Thymus (tissue), 11 donors: ENCODE measurements around the gene FGF12. TPM values are rescaled to one million over a fixed set of nuclear protein-coding genes. Genes with fewer than 3 reads are reported as not detected.

Experiments
- DNase-seq, 9 donors: peaks; one replicate each; pipeline ENCODE4 v3.0.0-alpha.2; 2013; ENCODE audit warnings: low spot score in 9 of 9, low read depth in 6 of 9, missing footprints in 1 of 9
- H3K27ac ChIP-seq, 2 donors: one replicate each; pipeline ENCODE4 v1.5.1; 2013; ENCODE audit warnings: control low read depth in 1 of 2, low read depth in 1 of 2, low read length in 1 of 2, mild to moderate bottlenecking in 1 of 2, moderate library complexity in 1 of 2
- H3K27me3 ChIP-seq, 2 donors: one replicate each; pipeline ENCODE4 v1.5.1; 2013; ENCODE audit warnings: low read length in 1 of 2; ENCODE audit not compliant: control insufficient read depth in 2 of 2, insufficient read depth in 1 of 2
- H3K36me3 ChIP-seq, 2 donors: one replicate each; pipeline ENCODE4 v1.5.1; 2013; ENCODE audit warnings: low read length in 1 of 2, mild to moderate bottlenecking in 1 of 2, moderate library complexity in 1 of 2; ENCODE audit not compliant: control insufficient read depth in 2 of 2, insufficient read depth in 2 of 2
- H3K4me1 ChIP-seq, 2 donors: one replicate each; pipeline ENCODE4 v1.5.1; 2013; ENCODE audit warnings: low read length in 2 of 2; ENCODE audit not compliant: control insufficient read depth in 2 of 2, insufficient read depth in 2 of 2
- H3K4me3 ChIP-seq, 2 donors: one replicate each; pipeline ENCODE4 v1.5.1; 2013; ENCODE audit warnings: low read length in 2 of 2, control low read depth in 1 of 2, mild to moderate bottlenecking in 1 of 2
- H3K9me3 ChIP-seq, 2 donors: one replicate each; pipeline ENCODE4 v1.5.1; 2013; ENCODE audit warnings: low read length in 1 of 2, mild to moderate bottlenecking in 1 of 2; ENCODE audit not compliant: control insufficient read depth in 2 of 2, insufficient read depth in 1 of 2
- WGBS: extraction: QIAGEN DNeasy Blood & Tissue Kit; methylation state at CpG from one replicate; pipeline ENCODE4 v1.1.7; 2013; 5-methylcytosine and 5-hydroxymethylcytosine counted together
- polyA plus RNA-seq: library from polyadenylated mRNA; stranded (reverse); fragments of 200-250 nt; gene quantifications from one replicate; pipeline ENCODE4 v1.2.3, GENCODE V29; 2013
- total RNA-seq: library from RNA; stranded (reverse); fragments of 120-200 nt; gene quantifications from one replicate; pipeline ENCODE4 v1.2.4, GENCODE V29; 2013
- donor health status: healthy.

FGF12 gene
- total and polyA plus RNA-seq, 2 donors = 0.19 to 1.1 TPM

GRCh38 chr3:192212335-192212734, 515.0 kb downstream of the FGF12 start:
- Histone ChIP-seq H3K9me3 (no peaks in the 10 kb centered on the region), H3K36me3 (no peaks in the 10 kb centered on the region), H3K27me3 (no peaks in the 10 kb centered on the region), H3K4me1 (no peaks in the 10 kb centered on the region), H3K4me3 (no peak overlapping the region), H3K27ac (no peak overlapping the region)
- WGBS = 91% methylated on average over 2 of the region's 2 CpGs
- DNase-seq = no peak

DNA sequence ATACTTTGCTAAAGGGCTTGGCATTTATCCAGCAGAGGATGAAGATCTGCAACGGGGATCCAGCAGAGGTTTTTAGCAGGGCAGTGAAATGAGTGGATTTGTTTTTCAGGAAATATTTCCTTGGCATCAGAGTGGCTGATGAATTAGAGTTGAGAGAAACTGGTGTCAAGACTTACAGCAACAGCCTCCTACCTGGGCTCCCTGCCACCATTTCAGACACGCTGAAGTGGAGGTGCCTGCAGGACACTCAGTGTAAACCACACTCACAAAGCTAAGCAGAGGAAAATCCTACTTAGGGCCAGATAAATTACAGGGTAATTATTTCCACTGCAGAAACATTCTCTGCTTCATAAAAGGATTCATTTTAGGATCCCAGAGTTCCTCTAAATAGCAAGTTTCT, 519.7 kb downstream of the FGF12 start:
- Histone ChIP-seq H3K36me3 (no peaks in the 10 kb centered on the region), H3K27ac (no peak overlapping the region), H3K4me1 (no peaks in the 10 kb centered on the region), H3K9me3 (no peaks in the 10 kb centered on the region), H3K4me3 (no peak overlapping the region), H3K27me3 (no peaks in the 10 kb centered on the region)
- 91% methylated on average over 2 of the region's 2 CpGs for WGBS
- DNase-seq = peak in 1 of 9 donors; percentile 4

DNA sequence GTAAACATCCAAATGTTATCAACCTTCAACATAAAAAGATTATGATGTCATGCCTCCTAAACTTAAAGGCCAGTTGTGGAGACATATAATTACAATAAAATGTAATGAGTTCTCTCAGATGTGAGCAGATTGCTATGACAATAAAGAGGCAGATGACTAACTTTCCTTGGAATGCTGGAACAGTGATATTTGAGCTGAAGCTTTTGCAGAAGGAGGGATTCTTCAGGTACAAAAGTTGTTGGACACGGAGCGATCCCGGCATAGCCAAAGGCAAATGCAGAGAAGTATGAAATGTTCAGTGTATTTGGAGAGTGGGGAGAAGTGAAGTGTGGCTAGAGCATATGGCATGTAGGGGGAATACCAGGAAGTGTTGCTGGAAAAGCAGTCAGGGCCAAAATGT, 520.1 kb downstream of the FGF12 start:
- Histone ChIP-seq H3K9me3 (no peaks in the 10 kb centered on the region), H3K4me1 (no peaks in the 10 kb centered on the region), H3K27me3 (no peaks in the 10 kb centered on the region), H3K27ac (no peak overlapping the region), H3K4me3 (no peak overlapping the region), H3K36me3 (no peaks in the 10 kb centered on the region)
- WGBS = 95% methylated on average over 3 of the region's 3 CpGs
- DNase-seq = peak in 1 of 9 donors; percentile 1

GRCh38 chr3:192194085-192194484, 533.3 kb downstream of the FGF12 start:
- Histone ChIP-seq H3K4me3 (no peak overlapping the region), H3K36me3 (no peaks in the 10 kb centered on the region), H3K27ac (no peak overlapping the region), H3K9me3 (no peaks in the 10 kb centered on the region), H3K4me1 (no peaks in the 10 kb centered on the region), H3K27me3 (no peaks in the 10 kb centered on the region)
- DNase-seq = no peak

DNA sequence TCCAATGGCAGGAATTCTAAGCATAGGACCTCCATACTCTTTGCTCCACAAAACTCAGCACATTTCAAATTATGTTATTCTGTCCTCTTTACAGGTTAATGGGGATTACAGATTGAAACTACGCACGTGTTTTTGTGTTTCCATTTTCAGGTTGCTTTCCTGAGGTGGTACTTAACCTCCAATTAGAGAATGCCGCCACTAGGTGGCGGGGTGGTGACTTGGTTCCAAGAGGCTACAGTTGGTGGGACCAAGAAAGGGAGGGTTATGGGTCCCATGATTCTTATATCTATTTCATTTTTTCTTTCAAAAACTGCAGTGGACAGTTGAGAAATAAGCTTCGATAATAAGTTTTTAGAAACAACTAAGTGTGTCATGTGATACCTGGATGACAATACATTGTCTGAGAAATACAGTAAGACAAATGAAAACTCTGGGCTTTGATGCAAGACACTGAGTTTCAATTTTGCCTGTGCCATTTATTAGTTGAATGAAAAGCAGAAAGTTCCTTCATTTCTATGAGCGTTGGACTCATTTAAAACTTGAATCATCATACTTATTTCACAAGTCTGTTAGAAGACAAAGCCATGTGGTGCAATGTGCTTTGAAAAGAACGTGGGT, 539.0 kb downstream of the FGF12 start:
- no peaks in the 10 kb centered on the region for H3K4me1 ChIP-seq
- peak in 5 of 9 donors; percentile 8 to 48 (median 23) for DNase-seq
- no peaks in the 10 kb centered on the region for H3K9me3 ChIP-seq
- no peak overlapping the region for H3K27ac ChIP-seq
- H3K4me3 ChIP-seq = no peak overlapping the region
- WGBS = 34% methylated on average over 7 of the region's 7 CpGs
- H3K27me3 ChIP-seq = no peaks in the 10 kb centered on the region
- H3K36me3 ChIP-seq = no peaks in the 10 kb centered on the region

DNA sequence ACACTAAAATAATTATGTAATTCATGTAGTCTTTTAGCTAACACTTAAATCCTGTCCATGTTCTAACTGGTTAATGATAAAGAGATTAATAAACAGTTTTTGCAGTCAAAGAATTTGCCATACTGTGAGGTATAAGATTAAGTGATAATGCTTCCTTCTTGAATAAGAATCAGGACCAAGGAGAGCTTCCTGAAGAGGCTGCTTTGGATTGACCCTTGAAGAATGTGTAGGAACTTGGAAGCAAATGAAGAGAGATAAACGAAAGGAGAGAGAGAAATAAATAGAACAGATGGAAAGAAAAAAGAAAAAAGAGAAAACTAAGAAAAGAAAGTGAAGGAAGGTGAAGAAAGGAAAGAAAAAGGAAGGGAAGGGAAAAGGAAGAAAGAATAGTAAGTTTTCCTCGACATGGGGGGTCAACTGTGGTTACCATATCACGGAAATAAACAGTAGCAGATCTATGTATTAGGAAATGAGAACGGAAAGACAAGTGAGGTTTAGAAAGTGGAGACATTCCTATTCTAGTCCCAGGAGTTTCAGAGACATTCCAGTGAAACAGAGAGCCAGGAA, 539.8 kb downstream of the FGF12 start:
- H3K4me1 ChIP-seq = no peaks in the 10 kb centered on the region
- no peak overlapping the region for H3K27ac ChIP-seq
- H3K4me3 ChIP-seq = no peak overlapping the region
- H3K9me3 ChIP-seq = no peaks in the 10 kb centered on the region
- WGBS = 53% methylated on average over 4 of the region's 4 CpGs
- no peaks in the 10 kb centered on the region for H3K27me3 ChIP-seq
- no peaks in the 10 kb centered on the region for H3K36me3 ChIP-seq
- DNase-seq = no peak

GRCh38 chr3:192186498-192186897, 540.8 kb downstream of the FGF12 start:
- 83% methylated on average over 3 of the region's 3 CpGs for WGBS
- H3K4me1 ChIP-seq = no peaks in the 10 kb centered on the region
- no peak overlapping the region for H3K4me3 ChIP-seq
- H3K27ac ChIP-seq = no peak overlapping the region
- H3K27me3 ChIP-seq = no peaks in the 10 kb centered on the region
- H3K9me3 ChIP-seq = no peaks in the 10 kb centered on the region
- H3K36me3 ChIP-seq = no peaks in the 10 kb centered on the region
- DNase-seq = no peak

- no peaks in the 10 kb centered on the region for H3K27me3 ChIP-seq
- no peaks in the 10 kb centered on the region for H3K4me1 ChIP-seq
- H3K27ac ChIP-seq = no peak overlapping the region
- H3K36me3 ChIP-seq = no peaks in the 10 kb centered on the region
- no peaks in the 10 kb centered on the region for H3K9me3 ChIP-seq
- DNase-seq = no peak
- 85% methylated on average over 2 of the region's 2 CpGs for WGBS
- no peak overlapping the region for H3K4me3 ChIP-seq
These were observed 541.3 kb downstream of the FGF12 start for GRCh38 chr3:192186045-192186444.

DNA sequence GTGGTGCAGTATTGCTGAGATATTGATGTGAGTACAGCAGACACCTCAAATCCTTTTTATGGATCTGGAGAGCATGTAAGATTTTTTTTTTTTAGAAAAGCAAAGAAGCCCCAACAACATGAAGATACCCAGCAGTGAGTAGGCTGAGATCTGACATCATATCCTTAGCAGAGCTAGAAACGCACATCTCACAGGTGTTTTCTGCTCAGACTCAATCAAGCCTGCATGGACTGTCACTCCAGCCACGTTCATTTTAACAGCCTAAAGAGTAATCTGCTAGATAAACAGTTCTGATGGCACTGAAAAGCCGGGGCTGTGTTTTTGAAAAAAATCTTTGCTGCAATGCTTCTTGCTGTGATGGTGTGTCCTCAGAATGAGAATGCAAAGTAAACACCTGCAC, 544.2 kb downstream of the FGF12 start:
- Histone ChIP-seq H3K27me3 (no peaks in the 10 kb centered on the region), H3K27ac (no peak overlapping the region), H3K9me3 (no peaks in the 10 kb centered on the region), H3K4me3 (no peak overlapping the region), H3K36me3 (no peaks in the 10 kb centered on the region), H3K4me1 (no peaks in the 10 kb centered on the region)
- 71% methylated on average over 3 of the region's 3 CpGs for WGBS
- DNase-seq = no peak
